ENCODE measurements around the gene WSB1. TPM values are rescaled to one million over a fixed set of nuclear protein-coding genes. Genes with fewer than 3 reads are reported as not detected.

The WSB1 gene
- total and polyA plus RNA-seq, 9 of the 15 experiments (the other 6 are each of a cell fraction or from before 2014, with no cell fraction given), result 22.8 to 229 (median 81.1) TPM

GRCh38 chr17:27354491-27355081, 60.7 kb downstream of the WSB1 start (continued):
- TF ChIP-seq ZHX1 (conservative IDR thresholded peaks at IDR 0.05; ENCODE audit: low read length), result no peak
- TF ChIP-seq BRF2 (IDR thresholded peaks at IDR 0.05; ENCODE audit: borderline replicate concordance, insufficient read depth, insufficient read length), result no peak
- TF ChIP-seq STAT6 (CRISPR knock-in tag; IDR thresholded peaks at IDR 0.05), result peak; percentile 91; the same call in 1 of the 2 replicates
- TF ChIP-seq TFAM (CRISPR knock-in tag; conservative IDR thresholded peaks at IDR 0.05), result no peak
- TF ChIP-seq PHF8 (IDR thresholded peaks at IDR 0.05; ENCODE audit: borderline replicate concordance, low read length), result no peak
- peak; percentile 87 for TF ChIP-seq HDGF (IDR thresholded peaks at IDR 0.05)
- TF ChIP-seq ZNF551 (CRISPR knock-in tag; IDR thresholded peaks at IDR 0.05), result no peak
- TF ChIP-seq BRF1 (IDR thresholded peaks at IDR 0.05; ENCODE audit: borderline replicate concordance, extremely low read depth, insufficient read length), result no peak
- no peak for TF ChIP-seq PATZ1 (CRISPR knock-in tag; IDR thresholded peaks at IDR 0.05; ENCODE audit: borderline replicate concordance)
- TF ChIP-seq CHAMP1 (IDR thresholded peaks at IDR 0.05), result no peak
- TF ChIP-seq MBD1 (CRISPR knock-in tag; IDR thresholded peaks at IDR 0.05), result 0 out of 2 replicates have a peak, but pooled peaks have one; percentile 75
- TF ChIP-seq BACH1 (tag; IDR thresholded peaks at IDR 0.05), result no peak
- TF ChIP-seq HDAC8 (tag; IDR thresholded peaks at IDR 0.05), result no peak
- peak; percentile 89 for TF ChIP-seq PHF20 (IDR thresholded peaks at IDR 0.05; ENCODE audit: partially characterized antibody)
